Tongue (tissue), 3 donors: Measurements from ENCODE around the gene ZNF785. TPM values are rescaled to one million over a fixed set of nuclear protein-coding genes. Genes with fewer than 3 reads are reported as not detected.
"Not testable (repeated sequence)": the region's sequence is repeated elsewhere in the genome, so short reads cannot be mapped to it uniquely, and the experiment has no call there.

Source experiments
- DNase-seq: peaks from one replicate; pipeline ENCODE4 v3.0.0-alpha.2; 2015
- small RNA-seq: library from RNA; depleted of rRNA; stranded (forward); fragments of <200 nt; gene quantifications from one replicate; pipeline ENCODE3, GENCODE V24; 2014; ENCODE audit warnings: low replicate concordance
- total RNA-seq: library from RNA; depleted of rRNA; stranded (reverse); fragments of >200 nt; gene quantifications from one replicate; pipeline ENCODE4 v1.2.3, GENCODE V29; 2014

The ZNF785 gene
- total RNA-seq, 1 donor from 2014 or later: 12.1 TPM

- not testable (repeated sequence) for DNase-seq
Measured at GRCh38 chr16:30539986-30540526, 45.4 kb downstream of the ZNF785 start.

GRCh38 chr16:30539000-30539964 is 46.2 kb downstream of the ZNF785 start:
- no peak for DNase-seq

- DNase-seq: not testable (repeated sequence)
Measured at GRCh38 chr16:30536391-30537024, 49.0 kb downstream of the ZNF785 start.

- peak; percentile 87 for DNase-seq
Measured at GRCh38 chr16:30535777-30536190, 49.7 kb downstream of the ZNF785 start.

- DNase-seq: no peak
Measured at GRCh38 chr16:30535106-30535776, 50.3 kb downstream of the ZNF785 start.

- DNase-seq: peak; percentile 97
Measured at GRCh38 chr16:30534368-30535105, 51.0 kb downstream of the ZNF785 start, which contains the start of gene ZNF747. Gene ZNF747, minus strand, starts transcription at chr16:30534858. Its CDS starts 179 bp downstream, at chr16:30534679.

- DNase-seq: no peak
Measured at GRCh38 chr16:30533748-30534367, 51.6 kb downstream of the ZNF785 start.

- no peak for DNase-seq
Measured at GRCh38 chr16:30533146-30533522, 52.4 kb downstream of the ZNF785 start.

GRCh38 chr16:30532285-30533145 is 53.0 kb downstream of the ZNF785 start:
- no peak for DNase-seq

Small RNA genes within 50 kb of the gene (small RNA-seq; reads per million reads assigned to genes)
- not detected for gene AC093249.1
- not detected for gene AC093249.4

Other genes with a start within 250 kb of the ZNF785 start
- gene CD2BP2, start 230.4 kb downstream of the ZNF785 start, total RNA-seq: 29.8 TPM
- 40.0 TPM for gene TBC1D10B, start 215.2 kb downstream of the ZNF785 start, total RNA-seq
- gene MYL11, start 210.9 kb downstream of the ZNF785 start, total RNA-seq: 9,092 TPM
- not detected for gene SEPTIN1, start 203.1 kb downstream of the ZNF785 start, total RNA-seq
- 6.4 TPM for gene ZNF48, start 190.3 kb downstream of the ZNF785 start, total RNA-seq
- 12.1 TPM for gene ZNF771, start 178.1 kb downstream of the ZNF785 start, total RNA-seq
- 22.8 TPM for gene DCTPP1, start 155.7 kb downstream of the ZNF785 start, total RNA-seq
- 16.4 TPM for gene SEPHS2, start 139.8 kb downstream of the ZNF785 start, total RNA-seq
- 3.7 TPM for gene ITGAL, start 113.0 kb downstream of the ZNF785 start, total RNA-seq
- 25.6 TPM for gene ZNF768, start 59.1 kb downstream of the ZNF785 start, total RNA-seq
- 14.7 TPM for gene ZNF747, start 50.8 kb downstream of the ZNF785 start, total RNA-seq
- 8.0 TPM for gene ZNF764, start 27.3 kb downstream of the ZNF785 start, total RNA-seq
- gene ZNF688, start 14.0 kb downstream of the ZNF785 start, total RNA-seq: 4.5 TPM
- gene ZNF689, start 24.7 kb upstream of the ZNF785 start, total RNA-seq: 4.3 TPM
- 10.4 TPM for gene PRR14, start 65.3 kb upstream of the ZNF785 start, total RNA-seq
- 16.5 TPM for gene FBRS, start 72.7 kb upstream of the ZNF785 start, total RNA-seq
- gene SRCAP, start 113.5 kb upstream of the ZNF785 start, total RNA-seq: 35.6 TPM
- 9.3 TPM for gene PHKG2, start 162.7 kb upstream of the ZNF785 start, total RNA-seq
- 2.2 TPM for gene CFAP119, start 176.4 kb upstream of the ZNF785 start, total RNA-seq
- gene RNF40, start 176.6 kb upstream of the ZNF785 start, total RNA-seq: 83.2 TPM
- 10.8 TPM for gene ZNF629, start 201.5 kb upstream of the ZNF785 start, total RNA-seq